Measurements from ENCODE around the gene INPP5E. TPM values are rescaled to one million over a fixed set of nuclear protein-coding genes. Genes with fewer than 3 reads are reported as not detected.

Gene INPP5E
- total RNA-seq, 1 donor from 2014 or later, result 35.2 TPM

DNA sequence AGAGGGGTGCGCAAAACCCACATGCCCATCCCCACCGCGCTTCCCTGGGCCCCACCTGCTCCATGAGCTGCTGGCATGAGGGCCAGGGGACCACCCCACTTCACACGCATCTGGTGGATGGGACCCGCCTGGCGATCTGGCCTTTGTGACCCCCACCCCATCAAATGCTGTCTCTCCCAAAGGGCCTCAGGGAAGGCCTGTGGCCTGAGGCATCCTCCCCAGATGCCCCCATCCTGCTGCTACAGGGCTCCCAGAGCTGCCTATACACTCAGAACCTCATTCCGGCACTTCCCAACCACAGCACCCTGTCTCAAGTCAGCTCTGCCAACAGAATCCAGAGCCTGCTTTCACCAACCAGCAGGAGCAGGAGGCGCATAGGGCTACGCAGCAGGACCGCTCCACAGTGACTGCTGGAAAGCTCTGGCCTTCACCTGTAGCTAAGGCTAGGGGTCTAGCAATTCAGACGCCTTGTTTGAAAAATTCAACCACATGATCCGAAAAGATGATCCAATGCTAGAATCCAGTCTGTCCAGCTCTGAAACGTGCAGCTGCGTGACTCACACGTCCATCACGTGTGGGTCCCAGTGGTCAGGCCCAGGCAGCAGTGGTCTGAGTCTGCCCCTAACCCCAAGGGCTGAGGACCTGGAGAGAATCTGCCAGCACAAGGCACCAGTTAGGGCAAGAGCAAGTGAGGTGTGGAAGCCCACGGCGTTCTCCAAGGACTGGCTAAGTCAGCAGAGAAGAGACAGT is 38.3 kb downstream of the INPP5E start:
- DNase-seq, result no peak
- Mint-ChIP-seq H3K9me3 (ENCODE audit: unreplicated experiment) (peaks cover 5% of the 10 kb centered on the region), H3K4me1 (ENCODE audit: low read depth, unreplicated experiment) (peaks cover 3% of the 10 kb centered on the region), H3K4me3 (ENCODE audit: unreplicated experiment) (no peak overlapping the region), H3K27me3 (ENCODE audit: unreplicated experiment) (peaks cover 10% of the 10 kb centered on the region), H3K36me3 (ENCODE audit: unreplicated experiment) (no peaks in the 10 kb centered on the region), H3K27ac (ENCODE audit: unreplicated experiment) (no peak overlapping the region)
- no peak for TF ChIP-seq CTCF (IDR thresholded peaks at IDR 0.05; ENCODE audit: partially characterized antibody, unreplicated experiment)

GRCh38 chr9:136400038-136400834 is 39.4 kb downstream of the INPP5E start, which contains the start of gene SNAPC4:
Gene SNAPC4, minus strand, starts transcription at chr9:136400170. Its CDS starts 1,742 bp downstream, at chr9:136398428.
- peak within 1 kb of the TSS; percentile 91 for H3K4me3 Mint-ChIP-seq (ENCODE audit: unreplicated experiment)
- H3K27me3 Mint-ChIP-seq (ENCODE audit: unreplicated experiment), result peaks cover 10% of the 10 kb centered on the region
- DNase-seq, result peak; percentile 92
- TF ChIP-seq CTCF (IDR thresholded peaks at IDR 0.05; ENCODE audit: partially characterized antibody, unreplicated experiment), result peak; percentile 83
- H3K27ac Mint-ChIP-seq (ENCODE audit: unreplicated experiment), result peak within 1 kb of the TSS; percentile 83
- H3K9me3 Mint-ChIP-seq (ENCODE audit: unreplicated experiment), result peaks cover 5% of the 10 kb centered on the region
- no peaks in the 10 kb centered on the region for H3K36me3 Mint-ChIP-seq (ENCODE audit: unreplicated experiment)
- peaks cover 3% of the 10 kb centered on the region for H3K4me1 Mint-ChIP-seq (ENCODE audit: low read depth, unreplicated experiment)

GRCh38 chr9:136399176-136400037 is 40.2 kb downstream of the INPP5E start:
- TF ChIP-seq CTCF (IDR thresholded peaks at IDR 0.05; ENCODE audit: partially characterized antibody, unreplicated experiment), result no peak
- DNase-seq, result no peak
- H3K4me1 Mint-ChIP-seq (ENCODE audit: low read depth, unreplicated experiment), result peaks cover 3% of the 10 kb centered on the region
- H3K27ac Mint-ChIP-seq (ENCODE audit: unreplicated experiment), result peak overlapping the region; percentile 83
- H3K27me3 Mint-ChIP-seq (ENCODE audit: unreplicated experiment), result peaks cover 10% of the 10 kb centered on the region
- H3K9me3 Mint-ChIP-seq (ENCODE audit: unreplicated experiment), result peaks cover 5% of the 10 kb centered on the region
- no peaks in the 10 kb centered on the region for H3K36me3 Mint-ChIP-seq (ENCODE audit: unreplicated experiment)
- H3K4me3 Mint-ChIP-seq (ENCODE audit: unreplicated experiment), result peak overlapping the region; percentile 91

- Mint-ChIP-seq H3K27ac (ENCODE audit: unreplicated experiment) (peak overlapping the region; percentile 1), H3K4me3 (ENCODE audit: unreplicated experiment) (peak overlapping the region; percentile 91), H3K9me3 (ENCODE audit: unreplicated experiment) (peaks cover 5% of the 10 kb centered on the region), H3K36me3 (ENCODE audit: unreplicated experiment) (no peaks in the 10 kb centered on the region), H3K27me3 (ENCODE audit: unreplicated experiment) (peaks cover 10% of the 10 kb centered on the region), H3K4me1 (ENCODE audit: low read depth, unreplicated experiment) (peaks cover 3% of the 10 kb centered on the region)
- TF ChIP-seq CTCF (IDR thresholded peaks at IDR 0.05; ENCODE audit: partially characterized antibody, unreplicated experiment), result no peak
- no peak for DNase-seq
Measured at GRCh38 chr9:136398286-136398685, 41.4 kb downstream of the INPP5E start.
